ENCODE data around the gene SERF1B.
"Not testable (repeated sequence)": the region's sequence is repeated elsewhere in the genome, so short reads cannot be mapped to it uniquely, and the experiment has no call there.

Gene SERF1B

GRCh38 chr5:70025106-70025844 lies at the start of gene SERF1B:
TSS of gene SERF1B (plus strand) at chr5:70025251. CDS start at chr5:70025452, 201 bp downstream.
- not testable (repeated sequence) for H3K4me3 ChIP-seq (ENCODE audit: low read depth, low read length); H3K4me1 ChIP-seq (ENCODE audit: control insufficient read depth, insufficient read depth, low read length); H3K9ac ChIP-seq (ENCODE audit: low read depth, low read length); H3K27me3 ChIP-seq (ENCODE audit: control insufficient read depth, insufficient read depth, low read length); H3K36me3 ChIP-seq (ENCODE audit: control insufficient read depth, insufficient read depth, low read length); H3K27ac ChIP-seq (ENCODE audit: low read depth, low read length); H3K9me3 ChIP-seq (ENCODE audit: control insufficient read depth, insufficient read depth, low read length)

GRCh38 chr5:69991713-69992112 lies 33.3 kb upstream of the SERF1B start:
- H3K36me3 ChIP-seq (ENCODE audit: control insufficient read depth, insufficient read depth, low read length); H3K4me1 ChIP-seq (ENCODE audit: control insufficient read depth, insufficient read depth, low read length); H3K27me3 ChIP-seq (ENCODE audit: control insufficient read depth, insufficient read depth, low read length); H3K27ac ChIP-seq (ENCODE audit: low read depth, low read length); H3K4me3 ChIP-seq (ENCODE audit: low read depth, low read length); H3K9me3 ChIP-seq (ENCODE audit: control insufficient read depth, insufficient read depth, low read length); H3K9ac ChIP-seq (ENCODE audit: low read depth, low read length): not testable (repeated sequence)

GRCh38 chr5:69995535-69995934 lies 29.5 kb upstream of the SERF1B start:
- H3K27ac ChIP-seq (ENCODE audit: low read depth, low read length); H3K4me1 ChIP-seq (ENCODE audit: control insufficient read depth, insufficient read depth, low read length); H3K36me3 ChIP-seq (ENCODE audit: control insufficient read depth, insufficient read depth, low read length); H3K27me3 ChIP-seq (ENCODE audit: control insufficient read depth, insufficient read depth, low read length); H3K9ac ChIP-seq (ENCODE audit: low read depth, low read length); H3K9me3 ChIP-seq (ENCODE audit: control insufficient read depth, insufficient read depth, low read length); H3K4me3 ChIP-seq (ENCODE audit: low read depth, low read length): not testable (repeated sequence)

GRCh38 chr5:70020660-70021059 lies 4.4 kb upstream of the SERF1B start:
- not testable (repeated sequence) for H3K9me3 ChIP-seq (ENCODE audit: control insufficient read depth, insufficient read depth, low read length); H3K4me3 ChIP-seq (ENCODE audit: low read depth, low read length); H3K9ac ChIP-seq (ENCODE audit: low read depth, low read length); H3K4me1 ChIP-seq (ENCODE audit: control insufficient read depth, insufficient read depth, low read length); H3K27me3 ChIP-seq (ENCODE audit: control insufficient read depth, insufficient read depth, low read length); H3K27ac ChIP-seq (ENCODE audit: low read depth, low read length); H3K36me3 ChIP-seq (ENCODE audit: control insufficient read depth, insufficient read depth, low read length)

- not testable (repeated sequence) for H3K4me1 ChIP-seq (ENCODE audit: control insufficient read depth, insufficient read depth, low read length); H3K36me3 ChIP-seq (ENCODE audit: control insufficient read depth, insufficient read depth, low read length); H3K27me3 ChIP-seq (ENCODE audit: control insufficient read depth, insufficient read depth, low read length); H3K9me3 ChIP-seq (ENCODE audit: control insufficient read depth, insufficient read depth, low read length); H3K27ac ChIP-seq (ENCODE audit: low read depth, low read length); H3K4me3 ChIP-seq (ENCODE audit: low read depth, low read length); H3K9ac ChIP-seq (ENCODE audit: low read depth, low read length)
Observed at GRCh38 chr5:70025845-70026145, 744 bp downstream of the SERF1B start.

- not testable (repeated sequence) for H3K4me1 ChIP-seq (ENCODE audit: control insufficient read depth, insufficient read depth, low read length); H3K9ac ChIP-seq (ENCODE audit: low read depth, low read length); H3K27ac ChIP-seq (ENCODE audit: low read depth, low read length); H3K27me3 ChIP-seq (ENCODE audit: control insufficient read depth, insufficient read depth, low read length); H3K36me3 ChIP-seq (ENCODE audit: control insufficient read depth, insufficient read depth, low read length); H3K9me3 ChIP-seq (ENCODE audit: control insufficient read depth, insufficient read depth, low read length); H3K4me3 ChIP-seq (ENCODE audit: low read depth, low read length)
Observed at GRCh38 chr5:70031204-70031603, 6.2 kb downstream of the SERF1B start.

- H3K36me3 ChIP-seq (ENCODE audit: control insufficient read depth, insufficient read depth, low read length); H3K4me1 ChIP-seq (ENCODE audit: control insufficient read depth, insufficient read depth, low read length); H3K27ac ChIP-seq (ENCODE audit: low read depth, low read length); H3K4me3 ChIP-seq (ENCODE audit: low read depth, low read length); H3K9ac ChIP-seq (ENCODE audit: low read depth, low read length); H3K9me3 ChIP-seq (ENCODE audit: control insufficient read depth, insufficient read depth, low read length); H3K27me3 ChIP-seq (ENCODE audit: control insufficient read depth, insufficient read depth, low read length): not testable (repeated sequence)
Observed at GRCh38 chr5:70041411-70041810, 16.4 kb downstream of the SERF1B start.

GRCh38 chr5:70049790-70050142 lies 24.7 kb downstream of the SERF1B start:
- not testable (repeated sequence) for H3K4me1 ChIP-seq (ENCODE audit: control insufficient read depth, insufficient read depth, low read length); H3K36me3 ChIP-seq (ENCODE audit: control insufficient read depth, insufficient read depth, low read length); H3K9ac ChIP-seq (ENCODE audit: low read depth, low read length); H3K4me3 ChIP-seq (ENCODE audit: low read depth, low read length); H3K27ac ChIP-seq (ENCODE audit: low read depth, low read length); H3K9me3 ChIP-seq (ENCODE audit: control insufficient read depth, insufficient read depth, low read length); H3K27me3 ChIP-seq (ENCODE audit: control insufficient read depth, insufficient read depth, low read length)

- not testable (repeated sequence) for H3K27me3 ChIP-seq (ENCODE audit: control insufficient read depth, insufficient read depth, low read length); H3K9me3 ChIP-seq (ENCODE audit: control insufficient read depth, insufficient read depth, low read length)
Observed at GRCh38 chr5:70056289-70056942, 31.4 kb downstream of the SERF1B start.

GRCh38 chr5:70057140-70057539 lies 32.1 kb downstream of the SERF1B start:
- H3K36me3 ChIP-seq (ENCODE audit: control insufficient read depth, insufficient read depth, low read length); H3K9ac ChIP-seq (ENCODE audit: low read depth, low read length); H3K9me3 ChIP-seq (ENCODE audit: control insufficient read depth, insufficient read depth, low read length); H3K27ac ChIP-seq (ENCODE audit: low read depth, low read length); H3K27me3 ChIP-seq (ENCODE audit: control insufficient read depth, insufficient read depth, low read length); H3K4me3 ChIP-seq (ENCODE audit: low read depth, low read length); H3K4me1 ChIP-seq (ENCODE audit: control insufficient read depth, insufficient read depth, low read length): not testable (repeated sequence)

More at GRCh38 chr5:70056289-70056942, 31.4 kb downstream of the SERF1B start:
- H3K4me3 ChIP-seq (ENCODE audit: low read depth, low read length); H3K36me3 ChIP-seq (ENCODE audit: control insufficient read depth, insufficient read depth, low read length); H3K9ac ChIP-seq (ENCODE audit: low read depth, low read length); H3K27ac ChIP-seq (ENCODE audit: low read depth, low read length); H3K4me1 ChIP-seq (ENCODE audit: control insufficient read depth, insufficient read depth, low read length): not testable (repeated sequence)

- not testable (repeated sequence) for H3K36me3 ChIP-seq (ENCODE audit: control insufficient read depth, insufficient read depth, low read length); H3K27ac ChIP-seq (ENCODE audit: low read depth, low read length); H3K4me1 ChIP-seq (ENCODE audit: control insufficient read depth, insufficient read depth, low read length); H3K4me3 ChIP-seq (ENCODE audit: low read depth, low read length); H3K9me3 ChIP-seq (ENCODE audit: control insufficient read depth, insufficient read depth, low read length); H3K27me3 ChIP-seq (ENCODE audit: control insufficient read depth, insufficient read depth, low read length); H3K9ac ChIP-seq (ENCODE audit: low read depth, low read length)
Observed at GRCh38 chr5:70077632-70078031, 52.6 kb downstream of the SERF1B start.

Data from HUES48 (cell line).